ENCODE results near the gene ZFYVE1. TPM values are rescaled to one million over a fixed set of nuclear protein-coding genes. Genes with fewer than 3 reads are reported as not detected.

The ZFYVE1 gene
- total RNA-seq, 1 donor from 2014 or later, result 14.4 TPM

DNA sequence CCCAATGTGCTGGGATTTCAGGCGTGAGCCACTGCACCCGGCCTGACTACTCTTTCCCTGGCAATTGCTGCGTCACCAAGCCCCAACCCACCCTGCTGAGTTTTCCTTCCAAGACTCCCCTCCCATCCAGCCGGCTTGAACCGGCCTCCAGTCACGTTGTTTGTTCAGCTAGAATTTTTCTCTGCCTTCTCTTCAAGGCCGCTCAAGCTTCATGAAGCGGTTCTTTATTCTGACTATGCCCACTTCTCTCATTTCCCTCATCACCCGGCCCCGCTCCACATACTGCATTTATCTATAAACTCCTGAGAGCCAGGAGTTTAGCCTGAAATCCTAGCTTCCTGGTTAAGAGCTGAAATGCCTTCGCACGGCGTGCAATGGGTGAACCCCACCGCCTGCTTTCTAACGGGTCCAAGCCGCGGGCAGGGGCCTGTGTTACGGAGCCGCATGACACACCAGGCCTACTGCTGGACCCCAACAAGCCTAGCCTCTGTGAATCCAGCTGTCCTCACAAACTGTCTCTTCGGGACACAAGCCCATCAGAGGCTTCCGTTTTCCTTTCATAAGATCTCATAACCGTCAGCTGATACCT lies 101.6 kb downstream of the ZFYVE1 start:
- Histone ChIP-seq H3K27ac (replicated peaks) (peak overlapping the region; percentile 68), H3K9me3 (replicated peaks) (no peaks in the 10 kb centered on the region), H3K4me3 (peak overlapping the region; percentile 79), H3K27me3 (ENCODE audit: low read depth) (peaks cover 1% of the 10 kb centered on the region), H3K36me3 (peaks cover 2% of the 10 kb centered on the region), H3K4me1 (peaks cover 25% of the 10 kb centered on the region)
- no peak for DNase-seq
- TF ChIP-seq, protein P1, sequence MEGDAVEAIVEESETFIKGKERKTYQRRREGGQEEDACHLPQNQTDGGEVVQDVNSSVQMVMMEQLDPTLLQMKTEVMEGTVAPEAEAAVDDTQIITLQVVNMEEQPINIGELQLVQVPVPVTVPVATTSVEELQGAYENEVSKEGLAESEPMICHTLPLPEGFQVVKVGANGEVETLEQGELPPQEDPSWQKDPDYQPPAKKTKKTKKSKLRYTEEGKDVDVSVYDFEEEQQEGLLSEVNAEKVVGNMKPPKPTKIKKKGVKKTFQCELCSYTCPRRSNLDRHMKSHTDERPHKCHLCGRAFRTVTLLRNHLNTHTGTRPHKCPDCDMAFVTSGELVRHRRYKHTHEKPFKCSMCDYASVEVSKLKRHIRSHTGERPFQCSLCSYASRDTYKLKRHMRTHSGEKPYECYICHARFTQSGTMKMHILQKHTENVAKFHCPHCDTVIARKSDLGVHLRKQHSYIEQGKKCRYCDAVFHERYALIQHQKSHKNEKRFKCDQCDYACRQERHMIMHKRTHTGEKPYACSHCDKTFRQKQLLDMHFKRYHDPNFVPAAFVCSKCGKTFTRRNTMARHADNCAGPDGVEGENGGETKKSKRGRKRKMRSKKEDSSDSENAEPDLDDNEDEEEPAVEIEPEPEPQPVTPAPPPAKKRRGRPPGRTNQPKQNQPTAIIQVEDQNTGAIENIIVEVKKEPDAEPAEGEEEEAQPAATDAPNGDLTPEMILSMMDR (IDR thresholded peaks at IDR 0.05; ENCODE audit: borderline replicate concordance), result no peak
- intact Hi-C loops (cut with micrococcal nuclease), result no loop called here

DNA sequence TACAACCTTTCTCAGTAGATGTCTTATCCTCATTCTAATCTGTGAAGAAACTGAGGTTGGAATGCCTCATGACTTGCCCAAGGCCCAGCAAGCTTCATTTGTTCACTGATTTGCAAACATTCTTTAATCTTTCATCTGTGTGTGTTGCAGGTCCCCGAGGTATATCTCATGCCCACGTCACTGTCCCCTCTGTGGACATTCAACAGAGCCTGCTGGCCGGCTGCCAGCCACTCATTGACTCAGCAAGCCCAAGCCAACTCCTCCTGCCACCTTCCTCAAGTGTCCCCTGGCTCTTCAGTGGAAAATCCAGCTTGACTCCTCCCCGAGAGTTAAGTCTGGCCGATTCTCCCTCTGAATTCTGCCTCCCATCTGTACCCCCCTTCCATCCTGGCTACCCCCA lies 102.6 kb downstream of the ZFYVE1 start:
- intact Hi-C loops (cut with micrococcal nuclease), result no loop called here
- Histone ChIP-seq H3K36me3 (no peaks in the 10 kb centered on the region), H3K27ac (replicated peaks) (no peak overlapping the region), H3K4me1 (peaks cover 25% of the 10 kb centered on the region), H3K4me3 (no peak overlapping the region), H3K9me3 (replicated peaks) (no peaks in the 10 kb centered on the region), H3K27me3 (ENCODE audit: low read depth) (peaks cover 9% of the 10 kb centered on the region)
- DNase-seq, result peak; percentile 65
- TF ChIP-seq, protein P1 (IDR thresholded peaks at IDR 0.05; ENCODE audit: borderline replicate concordance), result no peak

DNA sequence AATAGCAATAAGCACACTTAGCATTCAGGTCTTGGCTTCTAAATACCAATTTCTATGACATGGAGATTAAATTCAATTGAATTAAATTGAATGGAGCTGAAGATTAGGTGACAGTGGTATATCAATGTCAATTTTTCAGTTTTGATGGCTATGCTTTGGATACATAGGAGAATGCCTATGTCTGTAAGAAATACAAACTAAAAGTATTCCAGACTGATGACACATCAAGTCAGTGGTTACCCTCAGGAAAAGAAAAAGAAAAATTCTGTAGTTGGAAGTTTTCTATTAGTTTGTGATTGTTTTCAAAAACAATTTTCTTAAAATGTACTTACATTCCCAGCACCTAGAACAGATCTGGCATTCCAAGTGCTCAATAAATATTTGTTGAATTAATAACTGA lies 105.5 kb downstream of the ZFYVE1 start:
- no peak for DNase-seq
- H3K27ac ChIP-seq (replicated peaks), result no peak overlapping the region
- H3K4me1 ChIP-seq, result peaks cover 13% of the 10 kb centered on the region
- no peaks in the 10 kb centered on the region for H3K36me3 ChIP-seq
- TF ChIP-seq, protein P1 (IDR thresholded peaks at IDR 0.05; ENCODE audit: borderline replicate concordance), result no peak
- H3K4me3 ChIP-seq, result no peak overlapping the region
- no peaks in the 10 kb centered on the region for H3K9me3 ChIP-seq (replicated peaks)
- H3K27me3 ChIP-seq (ENCODE audit: low read depth), result peaks cover 9% of the 10 kb centered on the region
- intact Hi-C loops (cut with micrococcal nuclease), result no loop called here

DNA sequence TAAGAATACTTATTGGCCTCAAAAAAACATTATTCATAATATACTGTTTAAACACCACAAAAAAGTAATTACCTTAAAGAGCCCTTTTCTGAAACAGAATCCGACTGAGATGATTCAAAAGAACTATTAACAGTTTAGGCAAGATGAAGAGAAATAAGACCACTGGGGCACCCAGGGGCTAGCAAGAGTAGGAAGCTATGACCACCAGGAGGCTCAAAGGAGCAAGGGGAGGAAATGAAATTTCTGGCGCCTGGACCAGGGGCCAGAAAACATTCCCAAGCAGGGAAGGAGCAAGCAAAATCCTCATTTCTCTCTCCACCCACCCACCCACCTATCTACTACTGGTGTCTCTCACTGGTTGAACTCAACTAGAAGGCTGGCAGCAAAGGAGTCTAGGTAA lies 106.9 kb downstream of the ZFYVE1 start:
- H3K9me3 ChIP-seq (replicated peaks), result no peaks in the 10 kb centered on the region
- TF ChIP-seq, protein P1 (IDR thresholded peaks at IDR 0.05; ENCODE audit: borderline replicate concordance), result no peak
- peaks cover 9% of the 10 kb centered on the region for H3K27me3 ChIP-seq (ENCODE audit: low read depth)
- H3K4me1 ChIP-seq, result peaks cover 7% of the 10 kb centered on the region
- H3K27ac ChIP-seq (replicated peaks), result no peak overlapping the region
- intact Hi-C loops (cut with micrococcal nuclease), result no loop called here
- DNase-seq, result no peak
- H3K36me3 ChIP-seq, result no peaks in the 10 kb centered on the region
- H3K4me3 ChIP-seq, result no peak overlapping the region

Other genes starting within 250 kb of the ZFYVE1 start
- gene DPF3, start 133.0 kb downstream of the ZFYVE1 start, total RNA-seq, result 37.7 TPM
- 6.9 TPM for gene DCAF4, start 100.6 kb downstream of the ZFYVE1 start, total RNA-seq
- 36.9 TPM for gene RBM25, start 31.4 kb upstream of the ZFYVE1 start, total RNA-seq
- 25.2 TPM for gene PSEN1, start 109.4 kb upstream of the ZFYVE1 start, total RNA-seq
- 1.2 TPM for gene PAPLN, start 210.4 kb upstream of the ZFYVE1 start, total RNA-seq